Stimulated activated CD8-positive, alpha-beta memory T cell treated with anti-CD3 and anti-CD28 coated beads, Interleukin-15, amount 100 ng/mL, for 24 hours (primary cell): ENCODE results near the gene PSMG4.

ENCODE experiments used
- DNase-seq: peaks from one replicate; pipeline ENCODE4 v3.0.0-alpha.2; 2020; ENCODE audit warnings: low read depth

PSMG4 gene

DNA sequence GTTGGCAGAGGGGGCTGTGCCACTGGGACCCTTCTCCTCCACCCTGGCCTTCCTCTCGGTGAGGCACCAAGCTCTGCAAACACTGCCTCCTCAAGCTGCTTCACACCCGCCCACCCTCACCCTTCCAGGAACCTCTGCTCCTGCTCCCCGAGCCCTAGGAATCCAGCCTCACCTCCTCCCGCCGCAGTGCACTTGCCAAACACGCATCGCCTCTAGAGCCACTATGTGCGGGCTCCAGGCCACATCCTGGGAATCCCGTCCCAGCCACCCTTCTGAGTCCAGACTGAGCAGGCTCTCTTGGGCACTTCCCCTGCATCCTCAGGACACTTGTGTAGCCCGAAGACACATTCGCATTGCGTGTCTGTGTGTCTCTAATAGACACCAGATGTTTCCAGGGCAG, 18.5 kb downstream of the PSMG4 start:
- no peak for DNase-seq

DNA sequence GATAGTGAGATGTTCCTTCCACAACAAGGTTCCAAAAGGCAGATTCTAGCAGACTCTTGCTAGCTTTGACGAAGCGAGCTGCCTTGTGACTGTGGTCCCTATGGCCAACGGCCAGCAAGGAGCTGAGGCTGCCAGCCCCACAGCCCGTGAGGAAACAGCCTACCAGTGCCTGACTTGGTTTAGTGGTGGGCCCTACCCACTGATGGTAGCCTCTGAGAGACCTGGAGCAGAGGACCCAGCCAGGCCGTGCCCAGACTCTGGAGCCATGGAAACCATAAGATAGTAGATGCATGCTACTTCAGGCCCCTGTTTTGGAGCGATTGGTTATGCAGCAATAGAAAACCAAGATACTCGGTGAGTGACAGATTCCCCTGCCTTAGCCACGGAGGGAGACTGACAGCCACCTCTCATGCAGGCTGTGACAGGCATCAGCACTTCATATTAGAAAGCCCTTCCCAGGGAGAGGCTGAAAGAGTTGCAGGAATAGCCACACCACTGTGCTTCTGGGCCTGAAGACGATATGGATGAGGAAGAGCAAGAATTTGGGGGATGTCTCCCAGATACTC, 19.2 kb downstream of the PSMG4 start:
- DNase-seq, result no peak

DNA sequence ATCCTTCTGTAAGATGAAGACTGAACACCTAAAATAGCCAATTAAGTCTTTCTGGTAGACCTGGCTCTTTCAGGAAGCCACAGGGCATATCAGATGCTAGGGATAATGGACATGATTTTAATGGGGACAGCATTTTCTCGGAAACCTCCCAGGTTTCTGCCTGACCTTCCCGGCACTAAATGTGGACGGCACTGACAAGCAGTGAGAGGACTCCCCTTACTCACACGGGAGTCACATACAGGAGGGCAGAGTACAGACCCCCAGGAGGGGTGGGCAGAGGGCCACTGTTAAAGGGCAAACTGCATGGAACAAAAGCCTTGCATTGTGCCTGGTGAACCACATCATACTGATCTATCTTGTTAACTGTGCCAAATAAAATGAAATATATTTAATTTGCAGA, 19.9 kb downstream of the PSMG4 start:
- DNase-seq, result no peak

GRCh38 chr6:3280091-3280490, 21.3 kb downstream of the PSMG4 start:
- no peak for DNase-seq

DNA sequence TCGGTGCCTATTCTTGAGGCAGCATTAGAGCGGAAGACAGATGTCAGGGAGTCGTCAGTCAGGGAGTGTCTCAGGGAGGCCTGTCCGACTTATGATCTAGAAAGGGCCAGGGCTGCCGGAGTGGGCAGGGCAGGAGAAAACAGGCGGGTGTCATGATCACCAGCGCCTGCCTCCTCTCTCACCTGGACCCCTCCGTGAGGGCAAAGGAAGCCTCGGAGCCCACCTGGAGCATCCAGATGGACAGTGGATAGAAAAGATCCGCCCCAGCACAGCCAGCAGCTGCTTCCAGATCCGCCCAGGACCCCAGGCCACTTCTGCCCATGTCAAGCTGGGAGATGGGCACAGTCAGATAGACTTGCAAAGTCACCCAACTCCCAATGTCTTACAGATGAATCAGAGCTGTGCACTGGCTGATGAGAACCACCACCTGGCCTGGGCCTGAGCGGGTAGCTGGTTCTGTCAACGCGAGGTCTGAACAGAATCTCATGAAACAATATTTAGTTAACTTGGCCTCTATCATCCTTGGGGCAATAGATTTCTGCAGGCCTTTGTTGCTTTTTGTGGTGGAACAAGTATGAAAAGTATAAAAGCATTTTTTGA, 22.2 kb downstream of the PSMG4 start:
- DNase-seq, result no peak

- DNase-seq, result no peak
These were observed 23.1 kb downstream of the PSMG4 start for GRCh38 chr6:3281631-3282475.

DNA sequence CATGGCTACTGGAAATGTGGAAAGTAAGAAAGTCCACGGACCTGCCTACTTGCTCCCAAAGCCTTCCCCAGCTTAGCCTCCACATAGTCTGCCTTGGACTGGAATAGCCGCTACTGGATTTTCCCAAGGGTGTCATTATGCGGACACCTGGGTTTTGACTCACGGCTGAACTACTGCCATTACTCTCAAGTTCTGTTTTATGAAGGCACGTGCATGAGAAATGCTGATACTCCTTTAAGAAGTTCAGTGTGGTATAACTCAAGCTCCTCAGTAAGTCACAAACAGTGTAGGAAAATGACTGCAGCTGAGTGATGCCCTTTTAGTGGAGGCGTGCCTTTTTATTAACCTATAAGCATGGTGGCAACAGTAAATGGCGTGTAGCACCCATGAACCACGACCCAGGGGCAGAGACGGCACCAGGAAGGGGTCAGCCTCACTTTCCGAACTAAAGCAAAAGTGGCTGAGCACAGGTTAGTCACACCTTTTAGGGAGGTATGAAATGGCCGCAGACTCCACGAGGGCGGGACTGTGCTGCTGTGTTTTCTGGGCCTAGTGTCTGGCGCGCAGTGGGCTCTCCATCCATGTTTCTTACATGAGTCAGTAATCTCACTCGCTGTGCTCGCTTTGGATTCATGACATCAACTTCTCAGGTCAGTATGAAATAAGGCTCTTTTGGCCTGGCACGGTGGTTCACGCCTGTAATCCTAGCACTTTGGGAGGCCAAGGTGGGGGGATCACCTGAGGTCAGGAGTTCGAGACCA, 23.9 kb downstream of the PSMG4 start:
- no peak for DNase-seq

DNA sequence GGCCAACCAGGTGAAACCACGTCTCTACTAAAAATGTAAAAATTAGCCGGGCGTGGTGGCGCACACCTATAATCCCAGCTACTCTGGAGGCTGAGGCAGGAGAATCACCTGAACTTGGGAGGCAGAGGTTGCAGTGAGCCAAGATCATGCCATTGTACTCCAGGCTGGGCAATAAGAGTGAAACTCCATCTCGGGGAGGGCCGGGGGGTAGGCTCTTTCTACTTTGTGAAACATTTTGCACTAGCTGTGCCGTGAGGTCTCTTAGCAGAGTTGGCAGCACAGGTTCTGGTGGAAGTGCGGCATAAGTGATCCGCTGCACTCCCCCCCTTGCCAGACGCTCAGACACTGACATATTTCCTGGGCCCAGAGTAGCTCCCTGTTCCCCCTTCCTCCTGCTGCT, 24.5 kb downstream of the PSMG4 start:
- no peak for DNase-seq

DNA sequence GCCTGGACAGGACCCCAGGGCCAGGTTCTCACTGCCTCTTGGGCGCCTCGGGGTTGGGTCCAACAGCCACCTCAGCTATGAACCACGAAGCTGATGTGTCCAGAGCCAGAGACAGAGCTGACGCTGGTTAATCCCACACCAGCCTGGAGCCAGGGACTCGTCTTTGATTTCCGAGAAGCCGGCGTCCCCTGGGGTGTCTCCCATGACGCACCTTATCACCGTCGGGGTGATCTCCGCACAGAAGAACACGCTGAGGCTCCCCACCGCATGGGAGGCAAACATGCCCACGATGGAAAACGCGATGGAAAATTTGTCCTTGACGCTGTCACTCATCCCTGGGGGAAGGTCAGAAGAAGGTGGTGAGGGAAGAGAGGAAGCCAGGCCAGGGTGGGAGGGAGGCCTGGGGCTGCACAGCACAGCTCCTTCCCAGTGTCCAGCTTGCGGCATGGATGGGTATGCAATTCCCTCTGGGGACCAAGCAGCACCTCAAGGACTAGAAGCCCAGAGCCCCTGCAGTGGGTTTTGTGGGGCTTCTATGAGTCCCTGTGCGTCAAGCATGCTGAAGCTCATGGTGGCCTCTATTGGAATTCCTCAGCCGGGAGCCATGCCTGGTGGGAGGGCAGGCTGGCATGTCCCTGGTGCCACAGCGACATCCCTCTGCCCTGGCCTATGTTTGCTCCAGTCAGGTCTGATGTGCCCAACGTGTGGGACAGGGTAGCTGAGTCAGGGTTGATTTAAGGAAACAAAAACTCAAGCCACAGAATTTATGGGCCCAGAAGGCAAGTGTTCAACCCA, 25.1 kb downstream of the PSMG4 start:
- DNase-seq, result no peak

DNA sequence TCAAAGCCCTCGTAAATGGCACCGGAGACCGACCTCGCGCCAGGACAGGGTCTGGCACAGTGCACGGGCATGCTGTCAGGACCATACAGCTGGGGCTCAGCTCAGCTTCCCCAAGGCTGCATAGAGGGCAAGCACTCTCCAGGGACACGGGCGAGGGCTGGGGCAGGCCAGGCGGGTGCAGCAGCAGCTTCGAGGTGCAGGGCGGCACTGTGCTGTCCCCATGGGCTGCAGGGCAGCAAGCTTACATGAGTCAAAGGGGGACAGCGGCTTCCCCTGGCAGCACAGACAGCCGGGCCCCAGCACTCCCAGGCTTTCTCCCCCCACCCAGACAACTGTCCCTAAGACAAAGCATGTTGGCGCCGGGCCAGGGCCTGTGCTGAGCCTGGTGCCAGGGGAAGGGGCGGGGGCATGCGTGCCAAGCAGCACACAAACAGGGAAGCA, 25.7 kb downstream of the PSMG4 start:
- DNase-seq, result no peak

DNA sequence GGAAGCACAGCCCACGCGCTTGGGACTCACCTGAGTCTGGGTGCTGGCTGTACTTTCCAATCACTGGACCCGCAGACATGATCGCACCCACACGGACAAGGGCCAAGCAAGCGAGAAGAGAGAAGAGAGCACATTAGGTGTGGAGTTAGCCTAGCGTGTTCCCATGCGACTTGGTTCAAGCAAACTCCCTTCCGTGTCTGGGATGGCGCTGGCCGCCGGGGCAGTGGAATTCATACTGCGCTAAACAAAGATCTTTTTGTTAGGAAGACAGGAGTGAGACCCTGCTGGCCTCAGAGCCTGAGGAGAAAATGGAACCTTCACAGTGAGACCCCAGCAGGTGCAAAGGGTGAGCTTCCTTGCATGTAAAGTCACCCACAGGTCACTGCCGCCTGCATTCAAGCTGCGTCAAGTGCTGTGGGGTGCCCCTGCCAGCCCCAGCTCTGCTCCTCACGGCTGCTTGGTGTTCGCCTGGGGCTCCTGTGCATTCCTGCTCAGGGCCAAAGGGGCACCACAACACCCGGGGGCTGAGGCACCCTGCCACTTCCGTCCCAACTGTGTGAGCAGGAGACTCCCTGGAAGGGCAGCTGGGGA, 26.4 kb downstream of the PSMG4 start:
- DNase-seq, result no peak

- DNase-seq, result no peak
These were observed 27.0 kb downstream of the PSMG4 start for GRCh38 chr6:3285732-3286131.

GRCh38 chr6:3286641-3287171, 28.0 kb downstream of the PSMG4 start:
- DNase-seq, result no peak

GRCh38 chr6:3287308-3287707, 28.6 kb downstream of the PSMG4 start:
- no peak for DNase-seq

- no peak for DNase-seq
These were observed 29.4 kb downstream of the PSMG4 start for GRCh38 chr6:3287976-3288707.

GRCh38 chr6:3288711-3289663, 30.2 kb downstream of the PSMG4 start:
- DNase-seq, result no peak

DNA sequence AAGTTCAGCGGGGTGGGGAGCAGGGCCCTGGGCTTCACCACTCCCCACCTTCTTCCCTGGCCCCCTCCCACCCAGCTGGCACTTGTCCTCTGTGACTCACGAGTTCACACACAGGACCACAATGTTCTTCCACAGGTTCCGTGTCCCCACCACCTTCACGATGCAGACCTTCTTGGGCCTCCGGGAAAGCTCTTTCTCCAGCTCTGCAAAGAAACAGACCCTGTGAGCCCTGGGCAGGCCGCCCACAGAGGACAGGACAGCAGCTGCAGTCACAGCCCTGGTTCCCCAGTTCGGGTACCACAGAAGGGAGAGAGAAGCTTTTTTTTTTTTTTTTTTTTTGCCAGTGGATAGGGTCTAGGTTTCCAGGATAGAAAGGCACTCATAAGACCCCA, 30.9 kb downstream of the PSMG4 start:
- no peak for DNase-seq

DNA sequence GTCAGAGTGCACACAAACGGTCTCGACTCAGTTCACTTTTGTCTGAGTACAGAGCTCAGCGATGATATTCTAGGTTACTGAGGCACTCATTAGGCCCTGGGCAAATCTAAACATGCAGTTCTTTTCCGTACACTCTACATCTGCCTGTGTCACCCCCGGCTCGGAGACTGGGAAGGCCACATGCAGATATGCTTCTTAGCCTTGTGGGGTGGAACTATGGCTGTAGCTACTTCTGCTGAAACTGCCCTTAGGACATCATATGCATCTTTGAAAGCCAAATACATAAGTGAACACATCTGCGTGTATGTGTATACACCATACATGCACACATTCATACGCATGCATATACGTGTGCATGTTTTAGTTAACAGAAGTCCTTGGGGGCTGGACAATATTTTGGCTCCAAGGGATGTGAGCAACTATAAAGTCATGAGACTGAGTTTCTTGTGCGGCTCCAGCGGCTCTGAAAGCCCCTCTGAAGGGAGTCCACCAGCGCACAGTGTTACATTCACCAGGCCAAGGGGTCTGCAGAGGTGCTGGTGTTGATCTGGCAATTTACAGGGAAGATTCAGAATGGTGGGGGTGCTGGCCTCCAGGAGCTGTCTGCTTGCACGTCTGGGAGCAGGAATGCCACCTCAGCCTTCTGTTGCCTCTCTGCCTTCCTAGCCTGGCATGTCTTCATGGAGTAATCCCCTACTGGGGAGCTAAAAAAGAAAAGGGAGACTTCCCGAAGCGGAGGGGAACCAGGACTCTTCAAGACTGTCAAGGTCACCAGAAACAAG, 31.6 kb downstream of the PSMG4 start:
- no peak for DNase-seq

DNA sequence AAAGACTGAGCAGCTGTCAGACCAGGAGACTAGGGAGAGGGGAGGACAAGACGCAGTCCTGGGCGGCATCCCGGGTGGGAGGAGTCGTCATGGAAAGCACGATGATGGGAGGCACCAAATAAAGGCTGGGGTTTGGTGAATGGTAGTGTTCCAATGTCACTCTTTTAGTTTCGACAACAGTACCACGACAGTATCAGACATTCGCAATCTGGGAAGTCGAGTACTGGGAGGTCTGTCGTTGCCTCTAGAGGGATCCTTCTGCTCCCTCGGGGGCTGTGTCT, 32.1 kb downstream of the PSMG4 start:
- DNase-seq, result no peak
